Coronary artery (tissue), 2 donors: ENCODE data around the gene GAS7.

Experiments
- DNase-seq: peaks from one replicate; pipeline ENCODE4 v3.0.0-alpha.2; 2017; ENCODE audit warnings: low spot score
- H3K27ac ChIP-seq, 2 donors: fragments of 200-600 bp; sonication (generic); one replicate each; pipeline ENCODE4 v1.5.1; 2016 to 2019
- H3K4me3 ChIP-seq: fragments of 200-600 bp; sonication (generic); 2 replicates; pipeline ENCODE4 v1.5.1; 2016; ENCODE audit warnings: mild to moderate bottlenecking, moderate library complexity
- CTCF ChIP-seq: fragments of 200-600 bp; sonication (generic); IDR thresholded peaks from one replicate; pipeline ENCODE4 v1.5.1; 2019; ENCODE audit warnings: antibody characterized with exemption

The GAS7 gene

GRCh38 chr17:9917131-9917530 lies 281.3 kb downstream of the GAS7 start:
- H3K27ac ChIP-seq, result no peak overlapping the region
- DNase-seq, result no peak
- no peak overlapping the region for H3K4me3 ChIP-seq
- no peak for TF ChIP-seq CTCF

GRCh38 chr17:9916108-9916507 lies 282.3 kb downstream of the GAS7 start:
- H3K4me3 ChIP-seq, result no peak overlapping the region
- no peak for TF ChIP-seq CTCF
- DNase-seq, result no peak
- H3K27ac ChIP-seq, result no peak overlapping the region

- no peak overlapping the region for H3K4me3 ChIP-seq
- no peak for TF ChIP-seq CTCF
- DNase-seq, result no peak
- H3K27ac ChIP-seq, result no peak overlapping the region
These were observed 284.9 kb downstream of the GAS7 start for GRCh38 chr17:9913476-9913875.

- Histone ChIP-seq H3K4me3 (no peak overlapping the region), H3K27ac (no peak overlapping the region)
- no peak for TF ChIP-seq CTCF
- DNase-seq, result no peak
These were observed 286.0 kb downstream of the GAS7 start for GRCh38 chr17:9912121-9913099.

GRCh38 chr17:9911089-9911488 lies 287.3 kb downstream of the GAS7 start:
- no peak overlapping the region for H3K4me3 ChIP-seq
- H3K27ac ChIP-seq, result no peak overlapping the region
- TF ChIP-seq CTCF, result no peak
- DNase-seq, result peak; percentile 68

GRCh38 chr17:9908649-9909042 lies 289.8 kb downstream of the GAS7 start:
- no peak for TF ChIP-seq CTCF
- H3K4me3 ChIP-seq, result no peak overlapping the region
- H3K27ac ChIP-seq, result no peak overlapping the region
- no peak for DNase-seq
